Mesothelial cell of epicardium (in vitro differentiated cells): ENCODE data around the gene HDAC7. TPM values are rescaled to one million over a fixed set of nuclear protein-coding genes. Genes with fewer than 3 reads are reported as not detected.

ENCODE experiments used
- DNase-seq, 2 experiments: peaks; one replicate each; pipeline ENCODE4 v3.0.0; 2021; ENCODE audit warnings: low spot score in 2 of 2; ENCODE audit not compliant: unreplicated experiment in 2 of 2
- H3K27ac Mint-ChIP-seq: 2 replicates; pipeline ENCODE4 v1.8.0; 2021; ENCODE audit warnings: mixed read lengths
- H3K27me3 Mint-ChIP-seq: 2 replicates; pipeline ENCODE4 v1.8.0; 2021; ENCODE audit warnings: low read depth, mixed read lengths
- H3K36me3 Mint-ChIP-seq: 2 replicates; pipeline ENCODE4 v1.8.0; 2021; ENCODE audit warnings: mixed read lengths
- H3K4me1 Mint-ChIP-seq: 2 replicates; pipeline ENCODE4 v1.8.0; 2021; ENCODE audit warnings: mixed read lengths
- H3K4me3 Mint-ChIP-seq: 2 replicates; pipeline ENCODE4 v1.8.0; 2021; ENCODE audit warnings: mild to moderate bottlenecking, moderate library complexity, mixed read lengths
- H3K9me3 Mint-ChIP-seq: 2 replicates; pipeline ENCODE4 v1.8.0; 2021; ENCODE audit warnings: mixed read lengths
- total RNA-seq: library from RNA; stranded (reverse); gene quantifications from 3 replicates; pipeline ENCODE4 v1.2.1, GENCODE V29; 2021
- TF ChIP-seq, protein P1 (sequence below): fragments of 200-600 bp; sonication (generic); IDR thresholded peaks from one replicate; pipeline ENCODE4 v1.5.0; 2021; ENCODE audit warnings: antibody characterized with exemption; ENCODE audit not compliant: unreplicated experiment

Gene HDAC7
- total RNA-seq, 1 donor from 2014 or later, result 132 TPM

DNA sequence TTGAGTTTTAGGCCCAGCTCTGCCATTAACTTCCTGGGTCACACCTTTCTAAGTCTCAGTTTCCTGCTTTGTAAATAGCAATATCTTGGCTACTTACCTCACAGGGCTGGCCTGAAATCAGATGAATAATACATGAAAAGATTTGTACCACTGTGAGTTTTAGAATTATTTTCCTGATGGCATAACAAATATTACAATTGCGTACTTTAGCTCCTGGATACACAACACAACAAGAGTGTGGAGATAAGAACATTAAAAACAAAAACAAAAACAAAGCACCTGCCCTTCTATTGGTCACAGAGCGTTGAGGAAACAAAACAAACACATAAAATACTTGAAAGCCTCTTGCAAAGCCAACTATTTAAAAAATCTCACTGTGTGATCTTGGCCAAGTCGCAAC lies 4.9 kb upstream of the HDAC7 start:
- no peak for DNase-seq
- no peaks in the 10 kb centered on the region for H3K27me3 Mint-ChIP-seq
- no peaks in the 10 kb centered on the region for H3K36me3 Mint-ChIP-seq
- H3K9me3 Mint-ChIP-seq, result no peaks in the 10 kb centered on the region
- H3K4me3 Mint-ChIP-seq, result no peak overlapping the region
- H3K27ac Mint-ChIP-seq, result peak overlapping the region; percentile 74
- H3K4me1 Mint-ChIP-seq, result peaks cover 59% of the 10 kb centered on the region
- TF ChIP-seq, protein P1, sequence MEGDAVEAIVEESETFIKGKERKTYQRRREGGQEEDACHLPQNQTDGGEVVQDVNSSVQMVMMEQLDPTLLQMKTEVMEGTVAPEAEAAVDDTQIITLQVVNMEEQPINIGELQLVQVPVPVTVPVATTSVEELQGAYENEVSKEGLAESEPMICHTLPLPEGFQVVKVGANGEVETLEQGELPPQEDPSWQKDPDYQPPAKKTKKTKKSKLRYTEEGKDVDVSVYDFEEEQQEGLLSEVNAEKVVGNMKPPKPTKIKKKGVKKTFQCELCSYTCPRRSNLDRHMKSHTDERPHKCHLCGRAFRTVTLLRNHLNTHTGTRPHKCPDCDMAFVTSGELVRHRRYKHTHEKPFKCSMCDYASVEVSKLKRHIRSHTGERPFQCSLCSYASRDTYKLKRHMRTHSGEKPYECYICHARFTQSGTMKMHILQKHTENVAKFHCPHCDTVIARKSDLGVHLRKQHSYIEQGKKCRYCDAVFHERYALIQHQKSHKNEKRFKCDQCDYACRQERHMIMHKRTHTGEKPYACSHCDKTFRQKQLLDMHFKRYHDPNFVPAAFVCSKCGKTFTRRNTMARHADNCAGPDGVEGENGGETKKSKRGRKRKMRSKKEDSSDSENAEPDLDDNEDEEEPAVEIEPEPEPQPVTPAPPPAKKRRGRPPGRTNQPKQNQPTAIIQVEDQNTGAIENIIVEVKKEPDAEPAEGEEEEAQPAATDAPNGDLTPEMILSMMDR, result no peak

DNA sequence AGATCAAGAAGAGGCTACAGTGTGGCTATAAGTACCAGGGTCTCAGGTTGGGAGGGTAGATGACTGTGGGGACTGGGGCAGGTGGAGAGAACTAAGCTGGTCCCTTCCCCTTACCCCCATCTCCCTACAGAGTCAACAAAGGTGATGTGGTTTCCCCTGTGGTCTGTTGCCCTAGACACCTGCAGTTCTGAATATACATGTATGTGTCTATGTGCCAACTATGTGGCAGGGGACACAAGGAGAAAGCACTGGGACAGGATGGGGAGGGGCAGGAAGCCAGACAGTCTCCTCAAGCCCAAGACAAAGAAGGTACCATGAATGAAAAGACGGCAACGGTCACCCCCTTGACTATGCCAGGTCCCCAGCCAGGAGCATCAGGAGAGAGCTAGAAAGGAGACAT lies 4.5 kb upstream of the HDAC7 start:
- Mint-ChIP-seq H3K4me3 (no peak overlapping the region), H3K36me3 (no peaks in the 10 kb centered on the region), H3K4me1 (peaks cover 55% of the 10 kb centered on the region), H3K27ac (peak overlapping the region; percentile 54), H3K9me3 (no peaks in the 10 kb centered on the region), H3K27me3 (no peaks in the 10 kb centered on the region)
- TF ChIP-seq, protein P1, result no peak
- no peak for DNase-seq

DNA sequence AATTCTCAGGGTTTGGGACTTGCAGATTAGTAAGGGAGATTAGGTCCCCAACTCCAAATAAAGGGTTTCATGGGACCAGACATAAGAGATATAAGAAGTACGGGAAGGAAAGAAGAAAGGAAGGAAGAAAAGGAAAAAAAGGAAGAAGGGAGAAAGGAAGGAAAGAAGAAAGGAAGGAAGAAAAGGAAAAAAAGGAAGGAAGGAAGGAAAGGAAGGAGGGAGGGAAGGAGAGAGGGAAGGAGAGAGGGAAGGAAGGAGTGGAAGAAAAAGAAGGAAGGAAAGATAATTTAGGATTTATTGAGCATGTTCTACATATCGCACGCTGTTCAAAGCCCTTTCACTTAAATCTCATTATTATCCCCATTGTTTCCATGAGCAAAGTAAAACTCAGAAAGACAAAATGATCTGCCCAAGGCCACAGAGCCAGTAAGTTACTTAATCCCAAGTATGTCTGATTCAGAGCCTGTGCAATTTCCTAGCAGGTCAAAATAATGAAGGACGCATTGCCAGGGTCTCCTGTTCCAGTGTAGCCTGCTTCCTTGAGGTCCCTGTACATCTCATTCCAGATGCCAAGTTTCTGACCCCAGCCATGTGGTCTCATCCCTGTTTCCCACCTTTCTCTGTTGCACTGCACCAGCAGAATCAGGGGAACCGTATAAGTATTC lies 3.9 kb upstream of the HDAC7 start:
- peak overlapping the region; percentile 99 for H3K27ac Mint-ChIP-seq
- no peaks in the 10 kb centered on the region for H3K36me3 Mint-ChIP-seq
- H3K27me3 Mint-ChIP-seq, result no peaks in the 10 kb centered on the region
- H3K4me1 Mint-ChIP-seq, result peaks cover 50% of the 10 kb centered on the region
- no peaks in the 10 kb centered on the region for H3K9me3 Mint-ChIP-seq
- H3K4me3 Mint-ChIP-seq, result no peak overlapping the region
- DNase-seq, result no peak
- TF ChIP-seq, protein P1, result no peak

DNA sequence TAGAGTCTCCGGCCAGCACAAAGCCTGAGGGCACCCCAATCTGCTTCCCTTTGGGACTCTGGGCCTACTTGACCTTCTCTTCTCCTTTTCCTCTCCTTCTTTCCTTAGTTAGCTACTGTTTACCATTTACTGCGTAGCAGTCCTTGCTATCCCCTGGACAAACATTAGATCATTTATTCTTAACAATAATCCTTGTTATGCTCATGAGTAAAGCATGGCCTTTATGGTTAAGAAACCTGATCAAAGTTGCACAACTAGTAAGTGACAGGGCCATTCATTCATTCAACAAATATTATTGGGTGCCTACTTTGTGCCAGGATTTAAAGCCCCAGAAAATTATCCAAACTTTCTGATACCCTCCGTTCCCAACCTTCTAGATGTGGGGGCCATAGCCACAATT lies 3.2 kb upstream of the HDAC7 start:
- Mint-ChIP-seq H3K27me3 (no peaks in the 10 kb centered on the region), H3K4me1 (peaks cover 50% of the 10 kb centered on the region), H3K9me3 (no peaks in the 10 kb centered on the region), H3K4me3 (no peak overlapping the region), H3K36me3 (no peaks in the 10 kb centered on the region), H3K27ac (peak overlapping the region; percentile 99)
- TF ChIP-seq, protein P1, result no peak
- no peak for DNase-seq

DNA sequence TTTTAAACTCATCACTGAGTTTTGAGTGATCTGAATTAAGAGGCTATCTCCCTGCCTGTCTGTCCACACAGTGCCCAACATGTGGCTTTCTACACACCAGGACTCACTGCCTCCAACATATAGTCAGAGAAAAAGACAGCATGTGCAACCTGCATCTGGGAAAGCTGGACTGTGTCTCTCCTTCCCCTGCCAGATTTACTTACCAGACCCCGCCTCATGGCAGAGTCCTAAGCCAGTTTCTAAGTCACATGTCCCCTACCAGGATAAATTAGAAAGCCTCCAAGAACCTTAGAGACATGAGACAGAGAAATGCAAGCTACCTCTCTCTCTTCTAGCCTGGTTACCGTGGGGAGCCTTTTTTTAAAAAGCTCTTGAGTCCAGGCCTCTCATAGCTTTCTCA lies 2.7 kb upstream of the HDAC7 start:
- TF ChIP-seq, protein P1, result no peak
- H3K4me3 Mint-ChIP-seq, result no peak overlapping the region
- no peaks in the 10 kb centered on the region for H3K9me3 Mint-ChIP-seq
- no peaks in the 10 kb centered on the region for H3K27me3 Mint-ChIP-seq
- H3K4me1 Mint-ChIP-seq, result peaks cover 54% of the 10 kb centered on the region
- peak overlapping the region; percentile 99 for H3K27ac Mint-ChIP-seq
- no peak for DNase-seq
- no peaks in the 10 kb centered on the region for H3K36me3 Mint-ChIP-seq

DNA sequence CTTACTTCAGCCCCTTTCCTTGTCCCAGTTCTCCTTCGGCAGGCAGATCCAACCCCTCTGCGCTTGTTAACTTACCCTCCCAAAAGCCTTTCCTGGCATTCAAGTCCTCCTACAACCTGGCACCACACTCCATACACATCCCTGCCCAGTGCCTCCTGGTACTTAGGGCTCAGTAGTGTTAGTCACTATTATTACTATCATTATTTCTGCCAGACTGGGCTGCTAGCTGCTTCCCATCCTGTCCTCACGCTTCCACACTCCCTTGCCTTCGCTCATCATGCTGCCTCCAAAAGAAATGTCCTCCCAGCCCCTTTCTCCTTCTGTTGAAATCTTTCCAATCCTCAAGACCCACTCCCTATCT lies 1.6 kb upstream of the HDAC7 start:
- Mint-ChIP-seq H3K4me3 (peak overlapping the region; percentile 90), H3K4me1 (peaks cover 64% of the 10 kb centered on the region), H3K27ac (peak overlapping the region; percentile 99), H3K36me3 (no peaks in the 10 kb centered on the region), H3K27me3 (no peaks in the 10 kb centered on the region), H3K9me3 (no peaks in the 10 kb centered on the region)
- TF ChIP-seq, protein P1, result no peak
- DNase-seq, result no peak
